HEK293 (cell line): ENCODE results near the gene PRSS1.

Experiments
- PBX3 ChIP-seq: sonication (generic); formaldehyde crosslinking; IDR thresholded peaks from 2 replicates; pipeline ENCODE4 v1.8.1; 2022; ENCODE audit warnings: mild to moderate bottlenecking, moderate library complexity, missing genetic modification reagents
- ZNF626 ChIP-seq: fragments of 450-650 bp; sonication (Bioruptor Pico); formaldehyde crosslinking; IDR thresholded peaks from 2 replicates; pipeline ENCODE4 v1.5.1; 2018; ENCODE audit warnings: missing biosample characterization, missing genetic modification characterization, inconsistent platforms
- ZSCAN23 ChIP-seq: fragments of 450-650 bp; formaldehyde crosslinking; IDR thresholded peaks from 2 replicates; pipeline ENCODE4 v1.5.1; 2016; ENCODE audit warnings: missing biosample characterization, missing genetic modification characterization

GRCh38 chr7:142750321-142750938 lies 1.2 kb downstream of the PRSS1 start:
- TF ChIP-seq ZSCAN23 (tag by site-specific recombination) (no peak), ZNF626 (tag by site-specific recombination) (no peak), PBX3 (CRISPR knock-in tag) (no peak)
